Amniotic stem cell (primary cell): ENCODE measurements around the gene CDKN1A.
"Not testable (repeated sequence)": the region's sequence is repeated elsewhere in the genome, so short reads cannot be mapped to it uniquely, and the experiment has no call there.

ENCODE experiments used
- DNase-seq: peaks from one replicate; lab custom pipeline; 2025; lab: John Stamatoyannopoulos, UW

The CDKN1A gene

GRCh38 chr6:36678488-36679042 is at the start of gene CDKN1A:
CDKN1A (plus strand) TSS chr6:36678714; CDS start chr6:36684102, 5,388 bp downstream.
- peak; percentile 90 for DNase-seq

- no peak for DNase-seq
These were observed 48.7 kb upstream of the CDKN1A start for GRCh38 chr6:36629784-36630183.

GRCh38 chr6:36631326-36632011 is 47.0 kb upstream of the CDKN1A start:
- DNase-seq, result no peak

- DNase-seq, result no peak
These were observed 45.1 kb upstream of the CDKN1A start for GRCh38 chr6:36633370-36633769.

- DNase-seq, result peak; percentile 40
These were observed 44.6 kb upstream of the CDKN1A start for GRCh38 chr6:36633915-36634314.

- DNase-seq, result no peak
These were observed 44.0 kb upstream of the CDKN1A start for GRCh38 chr6:36634317-36635108.

- no peak for DNase-seq
These were observed 42.2 kb upstream of the CDKN1A start for GRCh38 chr6:36636283-36636682.

GRCh38 chr6:36636687-36637418 is 41.7 kb upstream of the CDKN1A start:
- DNase-seq, result no peak

- no peak for DNase-seq
These were observed 39.9 kb upstream of the CDKN1A start for GRCh38 chr6:36638579-36638978.

GRCh38 chr6:36639171-36639808 is 39.2 kb upstream of the CDKN1A start:
- no peak for DNase-seq

GRCh38 chr6:36641543-36641942 is 37.0 kb upstream of the CDKN1A start:
- DNase-seq, result no peak

GRCh38 chr6:36642913-36643817 is 35.3 kb upstream of the CDKN1A start:
- peak; percentile 72 for DNase-seq

GRCh38 chr6:36643977-36644376 is 34.5 kb upstream of the CDKN1A start:
- no peak for DNase-seq

GRCh38 chr6:36649086-36649485 is 29.4 kb upstream of the CDKN1A start:
- DNase-seq, result no peak

- DNase-seq, result no peak
These were observed 28.6 kb upstream of the CDKN1A start for GRCh38 chr6:36649701-36650484.

GRCh38 chr6:36650848-36651478 is 27.6 kb upstream of the CDKN1A start:
- DNase-seq, result no peak

GRCh38 chr6:36651659-36652379 is 26.7 kb upstream of the CDKN1A start:
- DNase-seq, result no peak

- not testable (repeated sequence) for DNase-seq
These were observed 24.0 kb upstream of the CDKN1A start for GRCh38 chr6:36654469-36654868.
